Mesothelial cell of epicardium (in vitro differentiated cells): Measurements from ENCODE around the gene IGF1R. TPM values are rescaled to one million over a fixed set of nuclear protein-coding genes. Genes with fewer than 3 reads are reported as not detected.

Experiments
- DNase-seq, 2 experiments: peaks; one replicate each; pipeline ENCODE4 v3.0.0; 2021; ENCODE audit warnings: low spot score in 2 of 2; ENCODE audit not compliant: unreplicated experiment in 2 of 2
- H3K27ac Mint-ChIP-seq: 2 replicates; pipeline ENCODE4 v1.8.0; 2021; ENCODE audit warnings: mixed read lengths
- H3K27me3 Mint-ChIP-seq: 2 replicates; pipeline ENCODE4 v1.8.0; 2021; ENCODE audit warnings: low read depth, mixed read lengths
- H3K36me3 Mint-ChIP-seq: 2 replicates; pipeline ENCODE4 v1.8.0; 2021; ENCODE audit warnings: mixed read lengths
- H3K4me1 Mint-ChIP-seq: 2 replicates; pipeline ENCODE4 v1.8.0; 2021; ENCODE audit warnings: mixed read lengths
- H3K4me3 Mint-ChIP-seq: 2 replicates; pipeline ENCODE4 v1.8.0; 2021; ENCODE audit warnings: mild to moderate bottlenecking, moderate library complexity, mixed read lengths
- H3K9me3 Mint-ChIP-seq: 2 replicates; pipeline ENCODE4 v1.8.0; 2021; ENCODE audit warnings: mixed read lengths
- CTCF ChIP-seq: fragments of 200-600 bp; sonication (generic); IDR thresholded peaks from one replicate; pipeline ENCODE4 v1.5.0; 2021; ENCODE audit warnings: antibody characterized with exemption; ENCODE audit not compliant: unreplicated experiment
- total RNA-seq: library from RNA; stranded (reverse); gene quantifications from 3 replicates; pipeline ENCODE4 v1.2.1, GENCODE V29; 2021

IGF1R gene
- total RNA-seq, 1 donor from 2014 or later: 113 TPM

- H3K27me3 Mint-ChIP-seq: no peaks in the 10 kb centered on the region
- no peaks in the 10 kb centered on the region for H3K9me3 Mint-ChIP-seq
- TF ChIP-seq CTCF: no peak
- no peak for DNase-seq
- no peaks in the 10 kb centered on the region for H3K36me3 Mint-ChIP-seq
- peaks cover 24% of the 10 kb centered on the region for H3K4me1 Mint-ChIP-seq
- peak overlapping the region; percentile 79 for H3K27ac Mint-ChIP-seq
- no peak overlapping the region for H3K4me3 Mint-ChIP-seq
These were observed 29.2 kb downstream of the IGF1R start for GRCh38 chr15:98677345-98678059.

GRCh38 chr15:98678484-98678883 is 30.1 kb downstream of the IGF1R start:
- Mint-ChIP-seq H3K4me3 (no peak overlapping the region), H3K9me3 (no peaks in the 10 kb centered on the region), H3K36me3 (no peaks in the 10 kb centered on the region), H3K4me1 (peaks cover 23% of the 10 kb centered on the region), H3K27ac (no peak overlapping the region), H3K27me3 (no peaks in the 10 kb centered on the region)
- DNase-seq: no peak
- no peak for TF ChIP-seq CTCF

- Mint-ChIP-seq H3K4me1 (peaks cover 27% of the 10 kb centered on the region), H3K9me3 (no peaks in the 10 kb centered on the region), H3K4me3 (no peak overlapping the region), H3K36me3 (peaks cover 2% of the 10 kb centered on the region), H3K27me3 (no peaks in the 10 kb centered on the region), H3K27ac (no peak overlapping the region)
- TF ChIP-seq CTCF: no peak
- DNase-seq: no peak
These were observed 32.7 kb downstream of the IGF1R start for GRCh38 chr15:98681061-98681460.

- no peak for DNase-seq
- no peak for TF ChIP-seq CTCF
- Mint-ChIP-seq H3K4me3 (no peak overlapping the region), H3K4me1 (peaks cover 28% of the 10 kb centered on the region), H3K27me3 (no peaks in the 10 kb centered on the region), H3K9me3 (no peaks in the 10 kb centered on the region), H3K36me3 (peaks cover 2% of the 10 kb centered on the region), H3K27ac (peak overlapping the region; percentile 53)
These were observed 34.8 kb downstream of the IGF1R start for GRCh38 chr15:98682992-98683701.

- no peaks in the 10 kb centered on the region for H3K27me3 Mint-ChIP-seq
- peaks cover 34% of the 10 kb centered on the region for H3K4me1 Mint-ChIP-seq
- H3K36me3 Mint-ChIP-seq: peaks cover 2% of the 10 kb centered on the region
- DNase-seq: no peak
- no peak overlapping the region for H3K4me3 Mint-ChIP-seq
- peak overlapping the region; percentile 53 for H3K27ac Mint-ChIP-seq
- TF ChIP-seq CTCF: no peak
- H3K9me3 Mint-ChIP-seq: no peaks in the 10 kb centered on the region
These were observed 35.5 kb downstream of the IGF1R start for GRCh38 chr15:98683831-98684230.
